ENCODE results near the gene ABHD10.

GRCh38 chr3:112009670-112010069 is 30.8 kb downstream of the ABHD10 start:
- no peak for TF ChIP-seq POLR2A (IDR thresholded peaks at IDR 0.05; ENCODE audit: low read length)
- no peak for TF ChIP-seq GATA1 (IDR thresholded peaks at IDR 0.05; ENCODE audit: low read depth, low read length)

Data from erythroblast (primary cell).